ENCODE results near the gene KLF15. TPM values are rescaled to one million over a fixed set of nuclear protein-coding genes. Genes with fewer than 3 reads are reported as not detected.

The KLF15 gene
- total and polyA plus RNA-seq, 2 of the 8 experiments (the other 6 are each of a cell fraction or from before 2014, with no cell fraction given), result 15.7 to 19.5 TPM

DNA sequence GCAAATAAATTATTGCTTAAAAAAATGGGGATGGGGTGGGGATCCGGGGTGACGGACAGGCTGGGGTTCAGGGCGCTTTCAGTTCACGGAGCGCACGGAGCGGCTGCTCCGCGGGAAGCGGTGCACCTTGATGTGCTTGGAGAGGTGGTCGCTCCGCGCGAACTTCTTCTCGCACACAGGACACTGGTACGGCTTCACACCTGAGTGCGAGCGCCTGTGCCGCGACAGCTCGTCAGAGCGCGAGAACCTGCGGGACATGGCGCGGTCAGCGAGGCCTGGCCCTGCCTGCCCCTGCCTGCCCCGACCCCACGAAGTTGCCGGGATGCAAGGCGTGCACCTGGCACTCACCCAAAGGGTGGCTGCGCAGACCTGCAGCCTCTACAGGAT lies 13.6 kb downstream of the KLF15 start (continued):
- no peak for TF ChIP-seq JUN (IDR thresholded peaks at IDR 0.05; ENCODE audit: low read depth, low read length)

Data from H1 (cell line).